Endothelial cell of umbilical vein (primary cell): ENCODE results near the gene RBFOX1. TPM values are rescaled to one million over a fixed set of nuclear protein-coding genes. Genes with fewer than 3 reads are reported as not detected.

Source experiments
- BruUV-seq: library from RNA; stranded (reverse); fragments of 400-500 nt; replicated peaks from 2 replicates; lab custom pipeline; 2021; lab: Mats Ljungman, UMichigan
- CTCF ChIA-PET: fragments of 300-600, 350-600 bp; sonication (Branson Sonifier 250); formaldehyde crosslinking; loops from one replicate; lab custom pipeline; 2021; ENCODE audit warnings: antibody characterized with exemption, inconsistent platforms; lab: Charles Lee
- POLR2A ChIA-PET: fragments of 300-600, 350-600 bp; sonication (Branson Sonifier 250); formaldehyde crosslinking; loops from one replicate; lab custom pipeline; 2021; ENCODE audit warnings: antibody characterized with exemption, inconsistent platforms; lab: Charles Lee
- DNase-seq: peaks from one replicate; pipeline ENCODE4 v3.0.0-alpha.2; 2011; ENCODE audit warnings: low read depth, low spot score
- FAIRE-seq: peaks from 2 replicates; lab custom pipeline; 2011; peaks lifted over from hg19 to GRCh38; lab: Jason Lieb, UNC
- H2AFZ ChIP-seq: 2 replicates; pipeline ENCODE4 v1.6.0; 2012; ENCODE audit warnings: low read depth, low read length, control low read depth, inconsistent platforms
- H3K27ac ChIP-seq: 2 replicates; pipeline ENCODE4 v1.5.1; 2011; ENCODE audit warnings: low read depth, mild to moderate bottlenecking, control low read depth, low read length, moderate library complexity; ENCODE audit not compliant: insufficient read depth
- H3K27me3 ChIP-seq, 2 experiments: 2 replicates each; pipeline versions ENCODE4 v1.6.0 to v1.6.1; 2011; ENCODE audit warnings: low read length in 2 of 2, mixed read lengths in 1 of 2; ENCODE audit not compliant: control insufficient read depth in 2 of 2, insufficient read depth in 2 of 2
- H3K36me3 ChIP-seq, 2 experiments: 2 replicates in 1 of 2; 3 replicates in 1 of 2; pipeline ENCODE4 v1.5.1; 2011; ENCODE audit warnings: low read length in 2 of 2, mild to moderate bottlenecking in 1 of 2, moderate library complexity in 1 of 2; ENCODE audit not compliant: control insufficient read depth in 2 of 2, insufficient read depth in 2 of 2; ENCODE audit errors: extremely low read depth in 1 of 2
- H3K4me1 ChIP-seq: 3 replicates; pipeline ENCODE4 v1.5.1; 2011; ENCODE audit warnings: mild to moderate bottlenecking, low read length; ENCODE audit not compliant: control insufficient read depth, insufficient read depth; ENCODE audit errors: extremely low read depth
- H3K4me2 ChIP-seq: 2 replicates; pipeline ENCODE4 v1.6.1; 2011; ENCODE audit warnings: low read length, control low read depth, mixed read lengths; ENCODE audit not compliant: insufficient read depth
- H3K4me3 ChIP-seq, 3 experiments: fragments of 200-600 bp in 1 of 3; sonication (generic), shearing (Covaris generic) in 1 of 3; replicated peaks in 1 of 3; 2 replicates each; pipeline ENCODE4 v1.5.1; 2011 to 2016; ENCODE audit warnings: control low read depth in 3 of 3, low read length in 3 of 3, mild to moderate bottlenecking in 2 of 3, inconsistent platforms in 1 of 3, low read depth in 1 of 3, moderate library complexity in 1 of 3; ENCODE audit not compliant: insufficient read depth in 1 of 3
- H3K79me2 ChIP-seq: 2 replicates; pipeline ENCODE4 v1.6.0; 2012; ENCODE audit warnings: low read length, inconsistent platforms; ENCODE audit not compliant: control insufficient read depth, insufficient read depth
- H3K9ac ChIP-seq: replicated peaks from 2 replicates; pipeline ENCODE3; 2011; ENCODE audit warnings: low read length, control low read depth; ENCODE audit not compliant: insufficient read depth; ENCODE audit errors: extremely low read depth
- H3K9me1 ChIP-seq: replicated peaks from 3 replicates; pipeline ENCODE4 v1.6.0; 2011; ENCODE audit warnings: mild to moderate bottlenecking, low read length; ENCODE audit not compliant: control insufficient read depth, insufficient read depth; ENCODE audit errors: extremely low read depth
- H3K9me3 ChIP-seq: replicated peaks from 2 replicates; pipeline ENCODE4 v1.5.1; 2012; ENCODE audit warnings: low read length, inconsistent platforms; ENCODE audit not compliant: control insufficient read depth, insufficient read depth
- H4K20me1 ChIP-seq: replicated peaks from 2 replicates; pipeline ENCODE3; 2011; ENCODE audit warnings: mild to moderate bottlenecking, low read length; ENCODE audit not compliant: control insufficient read depth, insufficient read depth; ENCODE audit errors: extremely low read depth
- EZH2 ChIP-seq: IDR thresholded peaks from 2 replicates; pipeline ENCODE4 v1.6.1; 2012; ENCODE audit warnings: borderline replicate concordance, low read depth, mild to moderate bottlenecking, moderate library complexity, low read length, inconsistent platforms; ENCODE audit not compliant: severe bottlenecking
- FOS ChIP-seq: IDR thresholded peaks from 2 replicates; pipeline ENCODE4 v1.6.1; 2011; ENCODE audit warnings: mild to moderate bottlenecking, low read length, moderate library complexity, borderline replicate concordance; ENCODE audit not compliant: insufficient read depth
- GATA2 ChIP-seq: IDR thresholded peaks from 2 replicates; pipeline ENCODE4 v1.7.0; 2011; ENCODE audit warnings: low read depth, mild to moderate bottlenecking, moderate library complexity, mixed read lengths, low read length; ENCODE audit not compliant: insufficient read length, insufficient read depth
- JUN ChIP-seq: IDR thresholded peaks from 2 replicates; pipeline ENCODE4 v1.6.1; 2011; ENCODE audit warnings: borderline replicate concordance, low read depth; ENCODE audit not compliant: insufficient read length, insufficient read depth
- MYC ChIP-seq: IDR thresholded peaks from one replicate; pipeline ENCODE4 v1.6.1; 2011; ENCODE audit warnings: mild to moderate bottlenecking, low read depth, low read length
- POLR2A ChIP-seq: IDR thresholded peaks from 2 replicates; pipeline ENCODE4 v1.6.1; 2012; ENCODE audit warnings: low read depth, mild to moderate bottlenecking, control low read depth, low read length
- POLR2AphosphoS5 ChIP-seq: IDR thresholded peaks from 2 replicates; pipeline ENCODE4 v1.6.1; 2012; ENCODE audit warnings: low read depth, mild to moderate bottlenecking, control low read depth, low read length, moderate library complexity; ENCODE audit not compliant: insufficient read depth
- dilution Hi-C: fragments of 300-500 bp; cut with MboI; formaldehyde crosslinking; loops from one replicate; pipeline ENCODE4 v1.15.0; 2019; ENCODE audit warnings: low sequenced_read_pairs; ENCODE audit not compliant: extremely low pct_ligation_motif_present
- intact Hi-C: fragments of 100-400 bp; cut with micrococcal nuclease; formaldehyde crosslinking; loops from one replicate; pipeline ENCODE4 v1.10.0; 2022
- polyA plus RNA-seq, 4 experiments: library from polyadenylated mRNA; depleted of rRNA in 3 of 4; stranded (reverse) in 3 of 4; unstranded in 1 of 4; fragments of >200 nt; gene quantifications; 2 replicates each; pipeline versions ENCODE4 v1.2.1 to v1.2.3, GENCODE V29; 2011 to 2012; ENCODE audit warnings: missing spikeins in 1 of 4
- total RNA-seq: library from RNA; stranded (reverse); gene quantifications from 2 replicates; pipeline ENCODE4 v1.2.3, GENCODE V29; 2021
- TF ChIP-seq, protein P1 (sequence below): IDR thresholded peaks from 2 replicates; pipeline ENCODE4 v1.6.1; 2011; ENCODE audit not compliant: insufficient read depth, insufficient read length
- TF ChIP-seq, protein P2 (sequence below), 2 donors: IDR thresholded peaks; 1 replicate in 1 of 2; 2 replicates in 1 of 2; pipeline ENCODE4 v1.5.1; 2011; ENCODE audit warnings: low read length in 2 of 2, mild to moderate bottlenecking in 2 of 2, moderate library complexity in 2 of 2, control low read depth in 1 of 2, inconsistent platforms in 1 of 2, low read depth in 1 of 2; ENCODE audit not compliant: insufficient read depth in 1 of 2; ENCODE audit errors: extremely low read depth in 1 of 2

Gene RBFOX1
- total and polyA plus RNA-seq, 2 donors (not counting 3 experiments of a cell fraction or from before 2014, with no cell fraction given), result not detected

DNA sequence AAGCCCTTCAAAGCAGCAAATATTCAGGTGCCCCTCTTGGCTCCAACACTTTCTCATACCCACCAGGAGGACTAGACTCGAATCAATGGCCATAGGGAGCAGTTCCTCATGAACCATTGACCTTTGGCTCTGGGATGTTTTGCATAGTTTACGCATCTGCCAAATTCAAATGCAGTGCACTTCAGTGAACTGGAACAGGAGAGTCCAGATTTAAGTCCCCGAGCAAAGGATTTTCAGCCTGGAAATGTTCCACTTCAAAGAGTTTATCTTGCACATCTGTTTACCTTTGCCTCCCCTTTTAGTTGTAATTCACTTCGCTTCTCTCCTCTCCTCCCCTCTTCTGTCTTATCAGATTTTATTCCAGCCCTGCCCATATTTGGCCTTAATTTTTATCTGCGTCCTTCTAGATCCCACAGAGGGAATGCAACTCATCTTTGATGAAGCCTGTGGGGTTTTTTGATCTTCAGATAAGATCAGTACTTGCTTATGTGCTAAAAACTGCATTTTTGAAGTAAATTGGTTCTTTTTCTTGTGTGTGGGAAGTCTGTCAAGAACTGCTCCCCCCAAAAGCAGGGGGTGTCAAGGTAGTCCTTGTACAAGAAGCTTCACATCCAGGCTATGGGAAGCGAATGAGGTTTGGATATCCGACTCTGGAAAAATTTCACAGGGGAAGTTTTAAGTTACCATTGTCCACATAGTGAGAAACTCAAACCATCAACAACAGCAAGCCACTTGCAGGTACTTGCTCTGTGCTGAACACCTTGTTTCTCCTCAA lies 281.6 kb downstream of the RBFOX1 start:
- dilution Hi-C loops (no loop called here), intact Hi-C loops (no loop called here)
- FAIRE-seq, result no peak

More for the DNA sequence above, 281.6 kb downstream of the RBFOX1 start:
- Histone ChIP-seq H3K27me3 (no peaks in the 10 kb centered on the region), H3K4me3 (no peak overlapping the region), H3K79me2 (no peaks in the 10 kb centered on the region), H3K36me3 (no peaks in the 10 kb centered on the region), H2AFZ (no peak overlapping the region), H3K9me3 (no peaks in the 10 kb centered on the region), H3K4me1 (no peaks in the 10 kb centered on the region), H3K27ac (no peak overlapping the region), H4K20me1 (no peaks in the 10 kb centered on the region), H3K4me2 (no peak overlapping the region), H3K9ac (no peak overlapping the region), H3K9me1 (no peaks in the 10 kb centered on the region)
- BruUV-seq, result no TSS peak
- no peak for DNase-seq
- ChIA-PET CTCF (no interaction called here), POLR2A (no interaction called here)
- TF ChIP-seq GATA2 (no peak), POLR2A (no peak), POLR2AphosphoS5 (no peak), EZH2 (no peak), FOS (no peak), JUN (no peak), MYC (no peak)
- TF ChIP-seq, protein P1, sequence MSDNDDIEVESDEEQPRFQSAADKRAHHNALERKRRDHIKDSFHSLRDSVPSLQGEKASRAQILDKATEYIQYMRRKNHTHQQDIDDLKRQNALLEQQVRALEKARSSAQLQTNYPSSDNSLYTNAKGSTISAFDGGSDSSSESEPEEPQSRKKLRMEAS, result no peak
- TF ChIP-seq, protein P2, sequence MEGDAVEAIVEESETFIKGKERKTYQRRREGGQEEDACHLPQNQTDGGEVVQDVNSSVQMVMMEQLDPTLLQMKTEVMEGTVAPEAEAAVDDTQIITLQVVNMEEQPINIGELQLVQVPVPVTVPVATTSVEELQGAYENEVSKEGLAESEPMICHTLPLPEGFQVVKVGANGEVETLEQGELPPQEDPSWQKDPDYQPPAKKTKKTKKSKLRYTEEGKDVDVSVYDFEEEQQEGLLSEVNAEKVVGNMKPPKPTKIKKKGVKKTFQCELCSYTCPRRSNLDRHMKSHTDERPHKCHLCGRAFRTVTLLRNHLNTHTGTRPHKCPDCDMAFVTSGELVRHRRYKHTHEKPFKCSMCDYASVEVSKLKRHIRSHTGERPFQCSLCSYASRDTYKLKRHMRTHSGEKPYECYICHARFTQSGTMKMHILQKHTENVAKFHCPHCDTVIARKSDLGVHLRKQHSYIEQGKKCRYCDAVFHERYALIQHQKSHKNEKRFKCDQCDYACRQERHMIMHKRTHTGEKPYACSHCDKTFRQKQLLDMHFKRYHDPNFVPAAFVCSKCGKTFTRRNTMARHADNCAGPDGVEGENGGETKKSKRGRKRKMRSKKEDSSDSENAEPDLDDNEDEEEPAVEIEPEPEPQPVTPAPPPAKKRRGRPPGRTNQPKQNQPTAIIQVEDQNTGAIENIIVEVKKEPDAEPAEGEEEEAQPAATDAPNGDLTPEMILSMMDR (IDR thresholded peaks at IDR 0.05; ENCODE audit: extremely low read depth in 1 of 2, insufficient read depth in 1 of 2, low read depth in 1 of 2, low read length in 2 of 2), result no peak
